ENCODE measurements around the gene USH1C.

GRCh38 chr11:17528181-17528691, 16.0 kb downstream of the USH1C start:
- TF ChIP-seq POLR2AphosphoS5 (IDR thresholded peaks at IDR 0.05; ENCODE audit: borderline replicate concordance, low read depth, low read length) = no peak
- TF ChIP-seq EZH2 (IDR thresholded peaks at IDR 0.05) = no peak
